ENCODE measurements around the gene CCL1. TPM values are rescaled to one million over a fixed set of nuclear protein-coding genes. Genes with fewer than 3 reads are reported as not detected.

CCL1 gene
- total RNA-seq, 1 donor = not detected

GRCh38 chr17:34370997-34371395, 8.0 kb upstream of the CCL1 start:
- Histone ChIP-seq H3K9me3 (ENCODE audit: low read depth, low read length) (no peaks in the 10 kb centered on the region), H3K4me1 (ENCODE audit: insufficient read depth, low read length) (peaks cover 66% of the 10 kb centered on the region), H3K4me3 (ENCODE audit: low read length) (no peak overlapping the region), H3K27me3 (ENCODE audit: insufficient read depth, low read length) (no peaks in the 10 kb centered on the region)

- Histone ChIP-seq H3K27me3 (ENCODE audit: insufficient read depth, low read length) (no peaks in the 10 kb centered on the region), H3K4me1 (ENCODE audit: insufficient read depth, low read length) (peaks cover 66% of the 10 kb centered on the region), H3K4me3 (ENCODE audit: low read length) (no peak overlapping the region), H3K9me3 (ENCODE audit: low read depth, low read length) (no peaks in the 10 kb centered on the region)
Observed at GRCh38 chr17:34370376-34370996, 7.5 kb upstream of the CCL1 start.

- Histone ChIP-seq H3K9me3 (ENCODE audit: low read depth, low read length) (no peaks in the 10 kb centered on the region), H3K4me1 (ENCODE audit: insufficient read depth, low read length) (peaks cover 72% of the 10 kb centered on the region), H3K4me3 (ENCODE audit: low read length) (no peak overlapping the region), H3K27me3 (ENCODE audit: insufficient read depth, low read length) (no peaks in the 10 kb centered on the region)
Observed at GRCh38 chr17:34369571-34369970, 6.5 kb upstream of the CCL1 start.

GRCh38 chr17:34368946-34369500, 6.0 kb upstream of the CCL1 start:
- Histone ChIP-seq H3K4me1 (ENCODE audit: insufficient read depth, low read length) (peaks cover 75% of the 10 kb centered on the region), H3K4me3 (ENCODE audit: low read length) (no peak overlapping the region)

GRCh38 chr17:34368196-34368945, 5.3 kb upstream of the CCL1 start:
- Histone ChIP-seq H3K9me3 (ENCODE audit: low read depth, low read length) (no peaks in the 10 kb centered on the region), H3K4me1 (ENCODE audit: insufficient read depth, low read length) (peaks cover 75% of the 10 kb centered on the region), H3K4me3 (ENCODE audit: low read length) (no peak overlapping the region), H3K27me3 (ENCODE audit: insufficient read depth, low read length) (no peaks in the 10 kb centered on the region)

More at GRCh38 chr17:34368946-34369500, 6.0 kb upstream of the CCL1 start:
- Histone ChIP-seq H3K9me3 (ENCODE audit: low read depth, low read length) (no peaks in the 10 kb centered on the region), H3K27me3 (ENCODE audit: insufficient read depth, low read length) (no peaks in the 10 kb centered on the region)

- peaks cover 75% of the 10 kb centered on the region for H3K4me1 ChIP-seq (ENCODE audit: insufficient read depth, low read length)
- H3K9me3 ChIP-seq (ENCODE audit: low read depth, low read length) = no peaks in the 10 kb centered on the region
- H3K27me3 ChIP-seq (ENCODE audit: insufficient read depth, low read length) = no peaks in the 10 kb centered on the region
- no peak overlapping the region for H3K4me3 ChIP-seq (ENCODE audit: low read length)
Observed at GRCh38 chr17:34367486-34368195, 4.6 kb upstream of the CCL1 start.

GRCh38 chr17:34366529-34367107, 3.6 kb upstream of the CCL1 start:
- Histone ChIP-seq H3K9me3 (ENCODE audit: low read depth, low read length) (no peaks in the 10 kb centered on the region), H3K27me3 (ENCODE audit: insufficient read depth, low read length) (no peaks in the 10 kb centered on the region), H3K4me1 (ENCODE audit: insufficient read depth, low read length) (peaks cover 70% of the 10 kb centered on the region)

GRCh38 chr17:34366010-34366409, 3.0 kb upstream of the CCL1 start:
- Histone ChIP-seq H3K27me3 (ENCODE audit: insufficient read depth, low read length) (no peaks in the 10 kb centered on the region), H3K4me1 (ENCODE audit: insufficient read depth, low read length) (peaks cover 64% of the 10 kb centered on the region), H3K9me3 (ENCODE audit: low read depth, low read length) (no peaks in the 10 kb centered on the region), H3K4me3 (ENCODE audit: low read length) (no peak overlapping the region)

More at GRCh38 chr17:34366529-34367107, 3.6 kb upstream of the CCL1 start:
- no peak overlapping the region for H3K4me3 ChIP-seq (ENCODE audit: low read length)

- no peaks in the 10 kb centered on the region for H3K9me3 ChIP-seq (ENCODE audit: low read depth, low read length)
- H3K27me3 ChIP-seq (ENCODE audit: insufficient read depth, low read length) = no peaks in the 10 kb centered on the region
- H3K4me1 ChIP-seq (ENCODE audit: insufficient read depth, low read length) = peaks cover 57% of the 10 kb centered on the region
- H3K4me3 ChIP-seq (ENCODE audit: low read length) = no peak overlapping the region
Observed at GRCh38 chr17:34365340-34365739, 2.3 kb upstream of the CCL1 start.

- peaks cover 51% of the 10 kb centered on the region for H3K4me1 ChIP-seq (ENCODE audit: insufficient read depth, low read length)
- H3K9me3 ChIP-seq (ENCODE audit: low read depth, low read length) = no peaks in the 10 kb centered on the region
- no peak overlapping the region for H3K4me3 ChIP-seq (ENCODE audit: low read length)
- no peaks in the 10 kb centered on the region for H3K27me3 ChIP-seq (ENCODE audit: insufficient read depth, low read length)
Observed at GRCh38 chr17:34364751-34365150, 1.7 kb upstream of the CCL1 start.

- no peaks in the 10 kb centered on the region for H3K9me3 ChIP-seq (ENCODE audit: low read depth, low read length)
- peaks cover 19% of the 10 kb centered on the region for H3K4me1 ChIP-seq (ENCODE audit: insufficient read depth, low read length)
- H3K27me3 ChIP-seq (ENCODE audit: insufficient read depth, low read length) = no peaks in the 10 kb centered on the region
- no peak overlapping the region for H3K4me3 ChIP-seq (ENCODE audit: low read length)
Observed at GRCh38 chr17:34361478-34362061, 1.5 kb downstream of the CCL1 start.

- Histone ChIP-seq H3K9me3 (ENCODE audit: low read depth, low read length) (no peaks in the 10 kb centered on the region), H3K27me3 (ENCODE audit: insufficient read depth, low read length) (no peaks in the 10 kb centered on the region), H3K4me1 (ENCODE audit: insufficient read depth, low read length) (peaks cover 12% of the 10 kb centered on the region), H3K4me3 (ENCODE audit: low read length) (no peak overlapping the region)
Observed at GRCh38 chr17:34360601-34361270, 2.3 kb downstream of the CCL1 start.

GRCh38 chr17:34358631-34359030, 4.4 kb downstream of the CCL1 start:
- Histone ChIP-seq H3K4me3 (ENCODE audit: low read length) (no peak overlapping the region), H3K9me3 (ENCODE audit: low read depth, low read length) (no peaks in the 10 kb centered on the region), H3K27me3 (ENCODE audit: insufficient read depth, low read length) (no peaks in the 10 kb centered on the region)

GRCh38 chr17:34357398-34357797, 5.6 kb downstream of the CCL1 start:
- peaks cover 5% of the 10 kb centered on the region for H3K4me1 ChIP-seq (ENCODE audit: insufficient read depth, low read length)
- no peak overlapping the region for H3K4me3 ChIP-seq (ENCODE audit: low read length)
- H3K9me3 ChIP-seq (ENCODE audit: low read depth, low read length) = no peaks in the 10 kb centered on the region
- H3K27me3 ChIP-seq (ENCODE audit: insufficient read depth, low read length) = no peaks in the 10 kb centered on the region

More at GRCh38 chr17:34358631-34359030, 4.4 kb downstream of the CCL1 start:
- H3K4me1 ChIP-seq (ENCODE audit: insufficient read depth, low read length) = peaks cover 5% of the 10 kb centered on the region
